Left lobe of liver (tissue), 2 donors: ENCODE measurements around the gene MIP. TPM values are rescaled to one million over a fixed set of nuclear protein-coding genes. Genes with fewer than 3 reads are reported as not detected.
"Not testable (repeated sequence)": the region's sequence is repeated elsewhere in the genome, so short reads cannot be mapped to it uniquely, and the experiment has no call there.

Experiments used
- ATAC-seq: fragments of 200-7000 bp; cut with Tn5 transposase; one replicate; pipeline ENCODE4 v1.9.1; 2020; ENCODE audit warnings: mild to moderate bottlenecking, moderate library complexity
- DNase-seq: peaks from one replicate; pipeline ENCODE4 v3.0.0-alpha.2; 2020; ENCODE audit warnings: low spot score
- total RNA-seq: library from RNA; stranded (reverse); gene quantifications from one replicate; pipeline ENCODE4 v1.2.1, GENCODE V29; 2021
- donor health status: DM: no; HTN: no; CAD: no; lungs with moderate emphysema.
- donor health status: DM: no; HTN: yes; CAD: no.

Gene MIP
- total RNA-seq = 0.60 TPM

DNA sequence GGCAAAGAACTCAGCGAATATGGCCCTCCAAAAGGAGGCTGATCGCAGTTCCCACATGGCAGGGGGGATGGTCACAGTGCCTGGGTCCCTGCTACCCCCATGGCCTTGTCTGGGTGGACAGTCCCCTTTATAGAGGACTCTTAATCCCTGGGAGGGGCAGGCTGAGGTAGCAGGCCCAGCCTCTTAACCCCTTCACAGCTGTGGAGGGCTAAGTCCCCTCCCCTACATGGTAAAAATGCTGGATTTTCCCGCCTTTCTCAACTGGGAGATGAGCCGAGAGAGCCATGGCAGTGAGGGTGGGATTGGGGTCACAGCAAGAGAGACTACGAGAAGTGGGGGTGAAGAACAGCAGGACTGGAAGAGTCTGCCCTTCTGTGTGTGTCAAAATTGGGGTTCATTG is at the start of gene MIP:
TSS of gene MIP (minus strand) at position 101 of the 400 bp plus-strand sequence. CDS start at position 57, 44 bp downstream.
- DNase-seq = no peak
- no peak for ATAC-seq

- not testable (repeated sequence) for DNase-seq, ATAC-seq
These were observed 45.4 kb upstream of the MIP start for GRCh38 chr12:56499879-56500278.

DNA sequence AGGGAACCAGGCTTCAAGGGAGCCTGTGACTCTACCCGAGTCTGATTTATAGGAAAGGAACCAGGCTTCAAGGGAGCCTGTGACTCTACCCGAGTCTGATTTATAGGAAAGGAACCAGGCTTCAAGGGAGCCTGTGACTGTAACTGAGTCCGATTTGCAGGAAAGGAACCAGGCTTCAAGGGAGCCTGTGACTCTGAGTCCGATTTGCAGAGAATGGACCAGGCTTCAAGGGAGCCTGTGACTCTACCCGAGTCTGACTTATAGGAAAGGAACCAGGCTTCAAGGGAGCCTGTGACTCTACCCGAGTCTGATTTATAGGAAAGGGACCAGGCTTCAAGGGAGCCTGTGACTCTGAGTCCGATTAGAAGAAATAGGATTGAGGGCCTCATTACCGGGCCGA is 45.0 kb upstream of the MIP start:
- not testable (repeated sequence) for ATAC-seq, DNase-seq

DNA sequence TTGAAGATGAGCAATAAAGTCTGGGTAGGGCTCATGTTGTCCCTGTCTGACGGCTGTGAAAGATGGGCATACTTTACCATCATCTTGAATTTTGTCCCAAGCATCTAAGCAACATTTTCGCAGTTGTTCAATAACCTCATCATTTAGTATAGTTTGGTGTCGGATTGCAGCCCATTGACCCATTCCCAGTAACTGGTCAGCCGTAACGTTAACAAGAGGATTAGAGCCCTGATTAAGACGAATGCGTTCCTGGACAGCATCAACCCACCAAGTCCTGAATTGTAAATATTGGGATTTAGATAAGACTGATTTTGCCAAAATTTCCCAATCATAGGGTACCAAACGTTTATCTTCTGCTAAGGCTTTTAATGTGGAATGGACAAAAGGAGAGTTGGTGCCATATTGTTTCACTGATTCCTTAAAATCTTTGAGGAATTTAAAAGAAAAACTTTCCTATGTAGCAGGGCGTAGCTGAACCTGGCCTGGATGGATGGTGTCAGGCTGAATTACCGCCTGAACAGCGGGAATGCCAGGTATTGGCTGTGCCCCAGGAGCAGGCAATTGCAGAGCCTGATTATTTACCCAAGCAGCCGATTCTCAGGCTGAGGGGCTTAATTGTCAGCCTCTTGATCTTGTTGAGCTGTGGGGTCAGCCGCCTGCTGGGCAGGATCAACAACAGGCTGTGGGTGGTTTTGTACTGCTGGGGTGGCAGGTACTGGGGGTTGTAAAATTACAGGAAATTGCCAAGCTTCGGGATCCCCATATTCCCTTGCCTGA is 43.9 kb upstream of the MIP start:
- not testable (repeated sequence) for DNase-seq
- peak; percentile 79 for ATAC-seq

GRCh38 chr12:56496704-56497103 is 42.2 kb upstream of the MIP start:
- ATAC-seq = not testable (repeated sequence)

DNA sequence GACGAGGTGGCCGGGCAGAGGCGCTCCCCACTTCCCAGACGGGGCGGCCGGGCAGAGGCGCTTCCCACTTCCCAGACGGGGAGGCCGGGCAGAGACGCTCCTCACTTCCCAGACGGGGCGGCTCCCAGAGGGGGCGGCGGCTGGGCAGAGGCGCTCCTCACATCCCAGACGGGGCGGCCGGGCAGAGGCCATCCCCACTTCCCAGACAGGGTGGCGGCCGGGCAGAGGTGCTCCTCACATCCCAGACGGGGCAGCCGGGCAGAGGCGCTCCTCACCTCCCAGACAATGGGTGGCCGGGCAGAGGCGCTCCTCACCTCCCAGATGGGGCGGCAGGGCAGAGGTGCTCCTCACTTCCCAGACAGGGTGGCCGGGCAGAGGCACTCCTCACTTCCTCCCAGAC is 40.0 kb upstream of the MIP start:
- DNase-seq, ATAC-seq: not testable (repeated sequence)

More at GRCh38 chr12:56496704-56497103, 42.2 kb upstream of the MIP start:
- peak; percentile 70 for DNase-seq

DNA sequence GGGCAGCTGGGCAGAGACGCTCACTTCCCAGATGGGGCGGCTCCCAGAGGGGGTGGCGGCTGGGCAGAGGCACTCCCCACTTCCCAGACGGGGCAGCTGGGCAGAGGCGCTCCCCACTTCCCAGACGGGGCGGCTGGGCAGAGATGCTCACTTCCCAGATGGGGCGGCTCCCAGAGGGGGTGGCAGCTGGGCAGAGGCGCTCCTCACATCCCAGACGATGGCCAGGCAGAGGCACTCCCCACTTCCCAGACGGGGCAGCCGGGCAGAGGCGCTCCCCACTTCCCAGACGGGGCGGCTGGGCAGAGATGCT is 39.6 kb upstream of the MIP start:
- ATAC-seq, DNase-seq: not testable (repeated sequence)

DNA sequence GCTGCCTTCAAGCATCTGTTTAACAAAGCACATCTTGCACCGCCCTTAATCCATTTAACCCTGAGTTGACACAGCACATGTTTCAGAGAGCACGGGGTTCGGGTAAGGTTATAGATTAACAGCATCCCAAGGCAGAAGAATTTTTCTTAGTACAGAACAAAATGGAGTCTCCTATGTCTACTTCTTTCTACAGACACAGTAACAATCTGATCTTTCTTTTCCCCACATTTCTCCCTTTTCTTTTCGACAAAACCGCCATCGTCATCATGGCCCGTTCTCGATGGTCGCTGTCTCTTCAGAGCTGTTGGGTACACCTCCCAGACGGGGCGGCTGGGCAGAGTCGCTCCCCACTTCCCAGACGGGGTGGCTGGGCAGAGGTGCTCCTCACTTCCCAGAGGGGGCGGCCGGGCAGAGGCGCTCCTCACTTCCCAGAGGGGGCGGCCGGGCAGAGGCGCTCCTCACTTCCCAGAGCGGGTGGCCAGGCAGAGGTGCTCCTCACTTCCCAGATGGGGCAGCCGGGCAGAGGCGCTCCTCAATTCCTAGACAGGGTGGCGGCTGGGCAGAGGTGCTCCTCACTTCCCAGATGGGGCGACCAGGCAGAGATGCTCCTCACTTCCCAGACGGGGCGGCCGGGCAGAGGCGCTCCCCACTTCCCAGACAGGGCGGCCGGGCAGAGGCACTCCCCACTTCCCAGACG is 39.1 kb upstream of the MIP start:
- not testable (repeated sequence) for ATAC-seq, DNase-seq

DNA sequence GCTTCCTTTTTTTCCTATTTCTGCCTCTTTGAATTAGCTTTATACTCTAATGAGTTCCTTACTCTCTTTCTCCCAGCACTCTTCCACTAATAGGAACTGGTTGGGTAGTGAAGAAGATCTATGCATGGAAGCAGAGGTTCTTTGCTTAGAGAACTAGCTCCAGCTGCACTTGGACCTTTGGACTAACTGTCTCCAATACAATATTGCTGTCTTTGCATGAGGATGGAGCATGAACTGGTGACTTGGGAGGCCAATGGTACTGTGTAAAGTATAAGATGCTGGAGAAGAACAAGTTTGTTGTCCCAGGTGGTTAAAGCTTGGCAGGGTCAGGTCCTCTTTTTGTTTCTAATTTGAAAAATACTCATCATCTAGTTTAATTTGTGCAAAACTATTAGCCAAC is 35.9 kb upstream of the MIP start:
- no peak for DNase-seq
- ATAC-seq = no peak

GRCh38 chr12:56488041-56488955 is 33.8 kb upstream of the MIP start, which contains the start of gene GLS2:
Gene GLS2 (minus strand): TSS chr12:56488161. CDS start chr12:56488118, 43 bp downstream.
- ATAC-seq (peak; percentile 84), DNase-seq (peak; percentile 92)

- peak; percentile 60 for ATAC-seq
- DNase-seq = peak; percentile 83
These were observed 33.1 kb upstream of the MIP start for GRCh38 chr12:56487448-56488040.

GRCh38 chr12:56486694-56487093 is 32.2 kb upstream of the MIP start:
- peak; percentile 12 for ATAC-seq
- DNase-seq = no peak

- ATAC-seq = no peak
- DNase-seq = no peak
These were observed 30.1 kb upstream of the MIP start for GRCh38 chr12:56484566-56484965.

DNA sequence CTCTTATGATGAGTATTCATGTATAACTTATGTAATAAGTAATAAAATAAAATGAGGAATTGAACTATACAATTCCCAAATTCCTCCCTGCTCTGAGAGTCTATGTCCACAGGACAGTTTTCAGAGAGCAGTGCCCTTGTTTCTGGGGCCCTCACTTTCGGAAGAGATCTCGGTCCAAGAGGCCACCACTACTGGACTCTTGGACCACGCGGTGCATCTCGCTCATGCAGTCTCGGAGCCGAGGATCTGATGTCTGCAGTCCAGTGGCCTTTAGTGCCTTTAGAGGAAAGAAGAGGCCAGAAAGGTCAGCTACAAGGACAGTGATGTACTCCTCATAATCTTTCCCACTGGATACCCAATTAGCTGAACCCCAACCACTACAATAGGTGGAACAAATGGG is 25.2 kb upstream of the MIP start:
- DNase-seq (peak; percentile 68), ATAC-seq (peak; percentile 24)

- ATAC-seq (peak; percentile 1), DNase-seq (no peak)
These were observed 23.2 kb upstream of the MIP start for GRCh38 chr12:56477521-56478225.

DNA sequence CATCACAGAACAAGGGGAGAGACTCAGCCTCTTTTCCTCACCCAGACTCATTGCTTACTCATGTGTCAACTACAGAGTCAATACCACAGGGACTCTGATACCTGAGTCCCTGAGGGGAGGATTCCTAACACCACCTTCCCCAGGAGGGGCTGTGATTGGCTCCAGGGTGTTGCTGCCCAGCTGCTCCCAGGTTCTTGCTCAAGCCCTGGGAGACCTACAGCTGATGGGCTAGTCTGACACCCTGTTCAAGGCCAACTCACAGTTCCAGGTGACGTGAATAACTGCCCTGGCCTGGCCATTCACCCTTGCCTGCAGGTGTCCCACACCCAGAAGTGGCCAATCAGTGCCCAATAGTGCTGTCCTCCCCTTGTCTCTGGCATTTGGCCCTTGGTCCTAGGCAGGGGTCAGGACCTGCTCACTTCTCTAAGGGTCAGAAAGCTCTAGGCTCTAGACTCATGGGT is 22.5 kb upstream of the MIP start:
- ATAC-seq = peak; percentile 79
- DNase-seq = peak; percentile 99

DNA sequence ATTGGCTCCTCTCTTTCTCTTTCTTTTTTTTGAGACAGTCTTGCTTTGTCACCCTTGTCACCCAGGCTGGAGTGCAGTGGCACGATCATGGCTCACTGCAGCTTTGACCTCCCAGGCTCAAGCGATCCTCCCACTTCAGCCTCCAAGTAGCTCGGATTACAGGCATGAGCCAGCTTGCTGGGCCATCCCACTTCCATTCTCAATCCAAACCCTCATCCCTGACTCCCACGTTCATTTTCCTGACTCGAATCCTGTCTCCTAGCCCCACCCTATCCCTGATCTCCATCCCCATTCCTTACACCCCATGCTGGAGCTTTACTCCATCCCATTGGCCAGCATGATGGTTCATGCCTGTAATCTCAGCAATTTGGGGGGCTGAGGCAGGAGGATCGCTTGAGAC is 21.7 kb upstream of the MIP start:
- DNase-seq = no peak
- no peak for ATAC-seq

DNA sequence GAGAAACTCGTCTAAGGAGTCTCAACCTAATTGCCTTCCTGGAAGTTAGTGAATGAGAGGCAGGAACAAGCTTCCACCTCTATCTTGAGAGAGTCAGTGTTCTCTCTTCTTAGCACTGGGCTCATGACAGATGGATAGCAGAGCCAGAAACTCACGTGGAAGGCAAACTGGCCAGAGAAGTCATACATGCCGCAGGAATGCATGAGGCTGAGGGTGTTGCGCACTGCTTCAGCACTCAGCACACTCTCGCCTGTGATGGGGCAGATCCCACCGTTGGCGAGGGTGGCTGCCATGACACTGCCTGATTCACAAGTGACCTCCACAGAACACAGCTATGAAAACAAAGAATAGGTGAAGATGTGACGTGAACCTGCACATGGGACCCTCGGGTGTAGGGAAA is 19.9 kb upstream of the MIP start:
- no peak for DNase-seq

DNA sequence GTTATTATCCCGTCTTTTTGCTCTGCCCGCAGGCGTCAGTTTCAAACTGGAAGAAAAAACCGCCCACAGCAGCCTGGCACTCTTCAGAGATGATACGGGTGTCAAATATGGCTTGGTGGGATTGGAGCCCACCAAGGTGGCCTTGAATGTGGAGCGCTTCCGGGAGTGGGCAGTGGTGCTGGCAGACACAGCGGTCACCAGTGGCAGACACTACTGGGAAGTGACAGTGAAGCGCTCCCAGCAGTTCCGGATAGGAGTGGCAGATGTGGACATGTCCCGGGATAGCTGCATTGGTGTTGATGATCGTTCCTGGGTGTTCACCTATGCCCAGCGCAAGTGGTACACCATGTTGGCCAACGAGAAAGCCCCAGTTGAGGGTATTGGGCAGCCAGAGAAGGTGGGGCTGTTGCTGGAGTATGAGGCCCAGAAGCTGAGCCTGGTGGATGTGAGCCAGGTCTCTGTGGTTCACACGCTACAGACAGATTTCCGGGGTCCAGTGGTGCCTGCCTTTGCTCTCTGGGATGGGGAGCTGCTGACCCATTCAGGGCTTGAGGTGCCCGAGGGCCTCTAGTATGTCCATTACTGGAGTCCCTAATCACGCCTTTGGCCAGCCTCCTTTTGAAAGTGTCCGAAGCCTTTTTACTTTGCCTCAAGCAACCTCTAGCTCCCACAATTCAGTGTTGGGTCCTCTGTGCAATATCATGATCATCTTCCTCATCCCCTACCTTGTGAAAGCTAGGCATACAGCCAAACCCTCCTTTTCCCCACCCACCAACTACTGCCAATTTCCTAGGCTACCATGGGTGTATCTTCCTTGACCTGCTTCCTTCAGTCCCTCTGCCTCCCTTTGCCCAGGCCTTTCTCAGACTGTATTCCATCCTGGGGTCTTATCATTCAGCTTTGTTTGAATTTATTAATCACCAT is 14.8 kb upstream of the MIP start:
- DNase-seq (peak; percentile 78), ATAC-seq (peak; percentile 60)

More for the DNA sequence above, 19.9 kb upstream of the MIP start:
- no peak for ATAC-seq
